Lower leg skin (tissue), 3 donors: Measurements from ENCODE around the gene FAP.

ENCODE experiments used
- POLR2A ChIP-seq, 2 donors: fragments of 450-650 bp; IDR thresholded peaks; one replicate each; pipeline ENCODE4 v1.6.1; 2016 to 2017; ENCODE audit warnings: antibody characterized with exemption in 2 of 2, mild to moderate bottlenecking in 1 of 2, moderate library complexity in 1 of 2
- TF ChIP-seq, protein P1 (sequence below), 3 donors: fragments of 450-650 bp; IDR thresholded peaks; one replicate each; pipeline ENCODE4 v1.5.1; 2016; ENCODE audit warnings: antibody characterized with exemption in 3 of 3, mild to moderate bottlenecking in 3 of 3, moderate library complexity in 2 of 3

DNA sequence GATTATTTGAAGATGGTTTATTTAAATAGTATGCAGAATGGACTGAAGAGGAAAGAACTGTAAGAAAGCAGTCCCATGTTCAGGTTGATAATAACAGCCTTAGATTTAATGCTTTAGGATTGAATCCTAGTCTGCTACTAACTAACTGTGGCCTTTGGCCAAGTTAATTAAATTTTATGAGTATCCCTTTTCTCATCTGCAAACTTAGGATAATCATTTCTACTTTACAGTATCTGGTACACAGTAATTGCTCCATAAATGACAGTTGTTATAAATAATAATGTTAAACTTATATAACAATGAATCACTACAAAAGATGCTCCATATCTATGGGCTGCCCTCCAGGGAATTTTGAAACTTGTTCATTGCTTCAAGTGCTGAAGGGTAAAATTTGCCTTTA lies 41.0 kb downstream of the FAP start:
- no peak for TF ChIP-seq POLR2A (IDR thresholded peaks at IDR 0.05)
- TF ChIP-seq, protein P1, sequence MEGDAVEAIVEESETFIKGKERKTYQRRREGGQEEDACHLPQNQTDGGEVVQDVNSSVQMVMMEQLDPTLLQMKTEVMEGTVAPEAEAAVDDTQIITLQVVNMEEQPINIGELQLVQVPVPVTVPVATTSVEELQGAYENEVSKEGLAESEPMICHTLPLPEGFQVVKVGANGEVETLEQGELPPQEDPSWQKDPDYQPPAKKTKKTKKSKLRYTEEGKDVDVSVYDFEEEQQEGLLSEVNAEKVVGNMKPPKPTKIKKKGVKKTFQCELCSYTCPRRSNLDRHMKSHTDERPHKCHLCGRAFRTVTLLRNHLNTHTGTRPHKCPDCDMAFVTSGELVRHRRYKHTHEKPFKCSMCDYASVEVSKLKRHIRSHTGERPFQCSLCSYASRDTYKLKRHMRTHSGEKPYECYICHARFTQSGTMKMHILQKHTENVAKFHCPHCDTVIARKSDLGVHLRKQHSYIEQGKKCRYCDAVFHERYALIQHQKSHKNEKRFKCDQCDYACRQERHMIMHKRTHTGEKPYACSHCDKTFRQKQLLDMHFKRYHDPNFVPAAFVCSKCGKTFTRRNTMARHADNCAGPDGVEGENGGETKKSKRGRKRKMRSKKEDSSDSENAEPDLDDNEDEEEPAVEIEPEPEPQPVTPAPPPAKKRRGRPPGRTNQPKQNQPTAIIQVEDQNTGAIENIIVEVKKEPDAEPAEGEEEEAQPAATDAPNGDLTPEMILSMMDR (IDR thresholded peaks at IDR 0.05) = no peak
